GM12873 (cell line): ENCODE data around the gene INPP5E.

Experiments
- TF ChIP-seq, protein P1 (sequence below): IDR thresholded peaks from 2 replicates; pipeline ENCODE4 v1.5.1; 2012; ENCODE audit warnings: low read depth, mild to moderate bottlenecking, moderate library complexity, low read length, control low read depth; ENCODE audit not compliant: insufficient read depth; ENCODE audit errors: missing control alignments

Gene INPP5E

DNA sequence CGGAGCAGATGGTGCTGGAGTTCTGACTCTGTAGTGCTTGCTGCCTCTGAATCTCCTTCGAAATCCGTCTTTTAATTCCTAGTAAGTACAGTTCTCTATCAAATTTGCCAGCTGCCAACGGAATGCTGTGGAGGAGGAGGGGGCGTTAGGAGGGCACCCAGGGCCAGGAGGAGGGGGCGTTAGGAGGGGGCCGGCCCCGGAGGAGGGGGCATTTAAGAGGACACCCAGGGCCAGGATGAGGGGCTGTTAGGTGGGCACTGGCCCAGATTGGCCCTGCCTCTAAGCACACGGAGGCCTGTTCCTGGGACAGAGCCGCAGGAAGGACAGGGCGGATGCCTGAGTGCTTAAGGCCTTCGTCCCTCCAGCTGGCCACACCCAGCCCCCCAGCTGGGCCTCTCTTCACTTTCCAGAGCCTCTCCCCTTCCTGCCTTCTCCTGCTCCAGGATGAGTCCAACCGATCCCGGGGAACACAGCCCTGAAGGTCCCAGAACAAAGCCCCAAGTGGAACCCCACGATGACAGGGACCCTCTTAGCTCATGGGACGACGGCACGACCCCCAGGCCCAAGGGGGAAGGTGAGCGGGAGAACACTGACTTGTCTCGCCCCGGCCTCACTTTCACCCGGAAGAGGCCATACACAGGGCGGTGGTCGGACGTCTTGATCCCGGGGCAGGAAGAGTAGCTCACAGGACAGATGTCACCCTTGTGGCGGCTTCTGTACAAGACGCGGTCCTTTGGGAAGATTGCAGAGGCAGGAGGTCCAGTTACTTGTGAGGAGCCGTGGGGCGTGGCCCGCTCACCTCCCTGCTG, 9.8 kb downstream of the INPP5E start:
- TF ChIP-seq, protein P1, sequence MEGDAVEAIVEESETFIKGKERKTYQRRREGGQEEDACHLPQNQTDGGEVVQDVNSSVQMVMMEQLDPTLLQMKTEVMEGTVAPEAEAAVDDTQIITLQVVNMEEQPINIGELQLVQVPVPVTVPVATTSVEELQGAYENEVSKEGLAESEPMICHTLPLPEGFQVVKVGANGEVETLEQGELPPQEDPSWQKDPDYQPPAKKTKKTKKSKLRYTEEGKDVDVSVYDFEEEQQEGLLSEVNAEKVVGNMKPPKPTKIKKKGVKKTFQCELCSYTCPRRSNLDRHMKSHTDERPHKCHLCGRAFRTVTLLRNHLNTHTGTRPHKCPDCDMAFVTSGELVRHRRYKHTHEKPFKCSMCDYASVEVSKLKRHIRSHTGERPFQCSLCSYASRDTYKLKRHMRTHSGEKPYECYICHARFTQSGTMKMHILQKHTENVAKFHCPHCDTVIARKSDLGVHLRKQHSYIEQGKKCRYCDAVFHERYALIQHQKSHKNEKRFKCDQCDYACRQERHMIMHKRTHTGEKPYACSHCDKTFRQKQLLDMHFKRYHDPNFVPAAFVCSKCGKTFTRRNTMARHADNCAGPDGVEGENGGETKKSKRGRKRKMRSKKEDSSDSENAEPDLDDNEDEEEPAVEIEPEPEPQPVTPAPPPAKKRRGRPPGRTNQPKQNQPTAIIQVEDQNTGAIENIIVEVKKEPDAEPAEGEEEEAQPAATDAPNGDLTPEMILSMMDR: no peak

DNA sequence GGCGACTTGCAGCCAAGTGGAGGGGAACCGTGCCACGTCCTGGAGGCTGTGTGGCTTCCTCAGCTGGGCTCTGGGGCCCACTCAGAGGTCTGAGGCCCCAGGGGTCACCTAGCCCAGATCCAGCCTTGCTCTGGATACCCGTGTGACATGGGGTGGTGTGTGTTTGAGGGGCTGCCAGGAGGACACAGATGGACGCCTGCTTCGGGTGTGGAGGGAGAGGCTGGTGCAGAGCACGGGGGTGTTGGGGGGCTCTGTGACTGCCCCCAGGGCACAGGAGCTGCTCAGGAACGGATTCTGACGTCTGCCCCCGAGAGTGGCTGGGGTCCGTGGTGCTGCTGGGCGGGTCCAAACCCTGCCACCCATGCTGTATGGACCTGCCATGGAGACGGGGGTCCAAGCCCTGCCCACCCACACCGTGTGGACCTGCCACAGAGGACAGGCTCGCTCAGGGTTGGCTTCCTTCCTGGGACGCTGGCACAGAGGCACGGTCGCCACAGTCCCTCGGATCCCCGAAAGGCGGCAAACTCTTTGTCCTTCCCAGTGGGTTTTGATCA, 10.5 kb downstream of the INPP5E start:
- TF ChIP-seq, protein P1: no peak

DNA sequence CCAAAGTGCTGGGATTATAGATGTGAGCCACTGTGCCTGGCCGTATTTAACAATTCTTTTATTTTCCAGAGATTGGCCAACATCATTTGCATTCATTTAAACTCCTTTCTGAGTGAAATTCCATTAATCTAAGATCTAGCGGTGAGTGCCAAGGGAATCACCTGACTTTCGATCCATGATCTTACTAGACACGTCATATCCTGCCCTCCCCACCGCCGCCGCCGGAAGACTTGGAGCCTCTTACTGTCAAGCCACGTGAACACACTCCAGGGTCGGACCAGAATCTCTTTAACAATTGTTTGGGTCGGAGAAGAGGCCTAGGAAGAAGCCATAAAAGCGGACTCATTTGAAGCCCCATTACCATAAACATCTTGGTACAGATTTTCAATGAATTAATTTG, 12.9 kb downstream of the INPP5E start:
- TF ChIP-seq, protein P1: no peak

DNA sequence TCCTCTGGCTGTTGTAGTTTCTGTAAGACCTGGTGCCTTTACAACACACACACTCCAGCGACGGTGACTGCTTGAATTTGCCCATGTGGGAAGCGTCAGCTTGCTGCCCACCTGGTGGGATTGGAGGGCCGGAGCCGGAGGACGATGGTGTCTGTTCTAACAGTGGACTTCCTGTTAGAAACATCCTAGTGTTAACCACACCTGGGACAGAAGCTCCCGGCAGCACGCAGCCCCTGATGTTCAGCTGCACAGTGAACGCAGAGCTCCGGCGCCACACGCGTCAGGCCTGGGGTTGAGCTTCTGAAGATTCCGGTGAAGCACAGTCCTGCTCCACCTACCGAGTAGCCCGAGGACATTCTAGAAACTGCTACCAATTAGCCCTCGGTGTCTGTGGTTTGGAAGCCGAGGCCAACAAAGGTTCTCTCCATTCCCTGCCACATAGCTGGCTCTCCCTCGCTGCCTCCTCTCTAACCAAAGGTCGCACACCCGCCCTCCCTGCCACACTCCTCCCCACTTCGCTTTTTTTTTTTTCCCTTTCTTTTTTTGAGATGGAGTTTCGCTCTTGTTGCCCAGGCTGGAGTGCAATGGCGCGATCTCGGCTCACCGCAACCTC, 14.8 kb downstream of the INPP5E start:
- TF ChIP-seq, protein P1: no peak

DNA sequence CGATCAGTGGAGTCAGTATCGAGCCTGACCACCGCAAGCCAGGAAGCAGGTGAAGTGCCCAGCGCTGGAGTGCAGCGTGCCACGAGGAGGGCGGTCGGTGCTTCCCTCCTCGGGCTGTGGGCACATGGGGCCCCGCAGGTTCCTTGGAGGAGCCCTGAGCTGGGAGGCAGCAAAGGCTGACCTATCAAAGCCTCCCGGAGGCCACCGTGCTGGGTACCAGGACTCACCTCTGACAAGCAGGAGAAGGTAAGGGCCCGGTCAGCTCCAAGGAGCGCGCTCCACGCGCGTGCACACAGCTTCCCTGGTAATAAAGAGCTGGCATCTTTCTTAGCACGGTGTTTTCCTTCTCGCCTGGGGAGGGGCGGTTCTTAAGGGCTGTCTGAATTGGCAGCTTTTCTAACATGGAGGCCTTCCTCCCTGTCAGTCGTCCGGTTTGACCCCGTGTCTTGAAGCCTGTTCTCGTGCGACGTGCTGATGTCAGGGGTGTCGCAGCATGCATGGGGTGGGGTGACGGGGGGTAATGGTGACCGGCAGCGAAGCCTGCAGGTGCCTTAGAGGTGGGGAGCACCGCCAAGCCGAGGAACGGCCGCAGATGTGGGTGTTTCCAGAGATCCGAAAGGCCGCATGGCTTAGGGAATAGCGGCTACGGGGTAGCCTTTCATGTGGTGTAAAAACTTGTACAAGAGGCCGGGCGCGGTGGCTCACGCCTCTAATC, 16.1 kb downstream of the INPP5E start:
- TF ChIP-seq, protein P1: no peak

DNA sequence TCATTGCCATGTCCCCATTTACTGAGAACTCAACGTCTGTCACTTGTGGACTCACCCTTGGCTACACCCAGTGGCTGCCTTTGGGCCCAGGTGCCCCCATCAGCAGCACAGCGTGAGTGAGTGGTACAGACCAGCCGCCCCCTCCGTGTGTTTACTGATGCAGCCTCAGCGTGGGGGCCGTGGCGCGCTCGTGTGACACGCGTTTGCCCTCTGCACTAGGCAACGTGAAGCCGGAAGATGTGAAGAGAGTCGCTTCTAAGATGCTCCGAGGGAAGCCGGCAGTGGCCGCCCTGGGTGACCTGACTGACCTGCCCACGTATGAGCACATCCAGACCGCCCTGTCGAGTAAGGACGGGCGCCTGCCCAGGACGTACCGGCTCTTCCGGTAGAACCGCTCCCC, 16.8 kb downstream of the INPP5E start:
- TF ChIP-seq, protein P1: no peak

DNA sequence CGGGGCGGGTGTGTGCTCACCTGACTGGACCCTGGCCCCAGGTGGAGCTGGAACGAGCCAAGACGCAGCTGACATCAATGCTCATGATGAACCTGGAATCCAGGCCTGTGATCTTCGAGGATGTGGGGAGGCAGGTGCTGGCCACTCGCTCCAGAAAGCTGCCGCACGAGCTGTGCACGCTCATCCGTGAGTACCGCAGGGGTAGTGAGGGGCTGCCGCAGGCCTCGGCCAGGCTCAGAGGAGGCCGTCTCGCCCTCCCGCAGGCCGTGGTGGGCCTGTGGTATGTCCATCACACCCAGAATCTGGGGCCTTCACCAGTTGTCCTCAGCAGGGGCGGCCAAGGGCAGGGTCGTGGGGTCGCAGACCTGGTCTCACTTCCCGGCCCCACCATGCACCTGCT, 17.9 kb downstream of the INPP5E start:
- TF ChIP-seq, protein P1: no peak
